IMR-90 (cell line): ENCODE data around the gene TIAM2. TPM values are rescaled to one million over a fixed set of nuclear protein-coding genes. Genes with fewer than 3 reads are reported as not detected.

Experiments used
- ATAC-seq: fragments of 200-7000 bp; cut with Tn5 transposase; 2 replicates; pipeline ENCODE4 v1.9.1; 2020; ENCODE audit warnings: low read depth, mild to moderate bottlenecking, moderate library complexity
- BruUV-seq: library from RNA; stranded (reverse); fragments of 400-500 nt; replicated peaks from 2 replicates; lab custom pipeline; 2021; lab: Mats Ljungman, UMichigan
- CTCF ChIA-PET: fragments of 300-600 bp; formaldehyde crosslinking; extraction: SDS; loops from one replicate; lab custom pipeline; 2021; ENCODE audit warnings: antibody characterized with exemption; lab: Yijun Ruan, JAX
- POLR2A ChIA-PET: fragments of 300-600 bp; sonication (Branson Sonifier 250); formaldehyde crosslinking; loops from one replicate; lab custom pipeline; 2022; ENCODE audit warnings: antibody characterized with exemption; ENCODE audit not compliant: unreplicated experiment; lab: Charles Lee
- DNase-seq: peaks from one replicate; pipeline ENCODE4 v3.0.0; 2013
- H2AFZ ChIP-seq: replicated peaks from 2 replicates; pipeline ENCODE3; 2013; ENCODE audit warnings: low read length, mild to moderate bottlenecking; ENCODE audit not compliant: poor library complexity
- H2AK5ac ChIP-seq: 2 replicates; pipeline ENCODE4 v1.6.1; 2013; ENCODE audit warnings: low read depth, low read length, inconsistent platforms
- H2AK9ac ChIP-seq: replicated peaks from 2 replicates; pipeline ENCODE3; 2013; ENCODE audit warnings: mild to moderate bottlenecking, low read depth, low read length, moderate library complexity; ENCODE audit not compliant: poor library complexity
- H2BK120ac ChIP-seq: 2 replicates; pipeline ENCODE4 v1.6.1; 2013; ENCODE audit warnings: low read depth, low read length, inconsistent platforms
- H2BK15ac ChIP-seq: 3 replicates; pipeline ENCODE4 v1.6.1; 2013; ENCODE audit warnings: low read depth, low read length, inconsistent platforms
- H2BK20ac ChIP-seq: 2 replicates; pipeline ENCODE4 v1.6.1; 2013; ENCODE audit warnings: low read depth, mild to moderate bottlenecking, inconsistent platforms, low read length, moderate library complexity
- H2BK5ac ChIP-seq: 2 replicates; pipeline ENCODE4 v1.6.1; 2013; ENCODE audit warnings: mild to moderate bottlenecking, low read depth, low read length, inconsistent platforms; ENCODE audit not compliant: poor library complexity, severe bottlenecking
- H3K14ac ChIP-seq: replicated peaks from 2 replicates; pipeline ENCODE4 v1.6.1; 2013; ENCODE audit warnings: low read depth, low read length, inconsistent platforms
- H3K18ac ChIP-seq: 2 replicates; pipeline ENCODE4 v1.6.1; 2013; ENCODE audit warnings: low read depth, low read length, control low read depth
- H3K23ac ChIP-seq: 2 replicates; pipeline ENCODE4 v1.6.1; 2013; ENCODE audit warnings: low read depth, low read length, inconsistent platforms
- H3K27ac ChIP-seq: 2 replicates; pipeline ENCODE4 v1.5.1; 2013; ENCODE audit warnings: mild to moderate bottlenecking, control low read depth, low read length; ENCODE audit not compliant: insufficient read depth
- H3K27me3 ChIP-seq: 2 replicates; pipeline ENCODE4 v1.6.1; 2013; ENCODE audit warnings: low read length; ENCODE audit not compliant: control insufficient read depth, insufficient read depth
- H3K36me3 ChIP-seq: 2 replicates; pipeline ENCODE4 v1.6.1; 2013; ENCODE audit warnings: low read length, mixed read lengths; ENCODE audit not compliant: control insufficient read depth, insufficient read depth
- H3K4ac ChIP-seq: 2 replicates; pipeline ENCODE4 v1.6.1; 2013; ENCODE audit warnings: low read depth, low read length, inconsistent platforms
- H3K4me1 ChIP-seq: 2 replicates; pipeline ENCODE4 v1.6.1; 2013; ENCODE audit warnings: low read length, mixed read lengths; ENCODE audit not compliant: control insufficient read depth, insufficient read depth
- H3K4me2 ChIP-seq: 2 replicates; pipeline ENCODE4 v1.6.1; 2013; ENCODE audit warnings: low read depth, mild to moderate bottlenecking, control low read depth, low read length, moderate library complexity
- H3K4me3 ChIP-seq: 2 replicates; pipeline ENCODE4 v1.5.1; 2013; ENCODE audit warnings: low read depth, mild to moderate bottlenecking, control low read depth, low read length, moderate library complexity; ENCODE audit not compliant: insufficient read depth
- H3K56ac ChIP-seq: 2 replicates; pipeline ENCODE4 v1.6.1; 2013; ENCODE audit warnings: low read length, inconsistent platforms; ENCODE audit not compliant: insufficient read depth; ENCODE audit errors: extremely low read depth
- H3K79me1 ChIP-seq, 2 experiments: 2 replicates each; pipeline ENCODE4 v1.6.1; 2013; ENCODE audit warnings: low read length in 2 of 2, inconsistent platforms in 1 of 2, low read depth in 1 of 2
- H3K9ac ChIP-seq: 2 replicates; pipeline ENCODE4 v1.6.1; 2013; ENCODE audit warnings: low read depth, low read length, control low read depth
- H3K9me1 ChIP-seq: 2 replicates; pipeline ENCODE4 v1.6.1; 2013; ENCODE audit warnings: low read length, inconsistent platforms; ENCODE audit not compliant: insufficient read depth
- H3K9me3 ChIP-seq: 2 replicates; pipeline ENCODE4 v1.6.1; 2013; ENCODE audit warnings: low read length; ENCODE audit not compliant: control insufficient read depth, insufficient read depth
- H4K20me1 ChIP-seq: 2 replicates; pipeline ENCODE4 v1.6.1; 2013; ENCODE audit warnings: low read length, inconsistent platforms; ENCODE audit not compliant: insufficient read depth
- H4K5ac ChIP-seq: 2 replicates; pipeline ENCODE4 v1.6.1; 2013; ENCODE audit warnings: mild to moderate bottlenecking, low read depth, low read length, control low read depth
- H4K8ac ChIP-seq, 2 experiments: 2 replicates each; pipeline ENCODE4 v1.6.1; 2013; ENCODE audit warnings: low read depth in 2 of 2, low read length in 2 of 2, control low read depth in 1 of 2, inconsistent platforms in 1 of 2
- H4K91ac ChIP-seq: 2 replicates; pipeline ENCODE4 v1.6.1; 2013; ENCODE audit warnings: low read depth, low read length, inconsistent platforms; ENCODE audit not compliant: insufficient read depth
- BHLHE40 ChIP-seq: fragments of 150-350 bp; IDR thresholded peaks from 2 replicates; pipeline ENCODE4 v1.6.1; 2016; ENCODE audit warnings: mild to moderate bottlenecking, low read depth, low read length
- CEBPB ChIP-seq: IDR thresholded peaks from 2 replicates; pipeline ENCODE4 v1.6.1; 2012; ENCODE audit warnings: low read depth, low read length, improper control_type of control experiment
- CHD1 ChIP-seq: IDR thresholded peaks from 2 replicates; pipeline ENCODE4 v1.6.1; 2012; ENCODE audit warnings: low read depth, low read length, improper control_type of control experiment
- FOS ChIP-seq: fragments of 150-350 bp; IDR thresholded peaks from 2 replicates; pipeline ENCODE4 v1.6.1; 2016; ENCODE audit warnings: low read depth, low read length
- MAFK ChIP-seq: IDR thresholded peaks from 2 replicates; pipeline ENCODE4 v1.6.1; 2012; ENCODE audit warnings: low read depth, low read length, improper control_type of control experiment
- MAZ ChIP-seq: IDR thresholded peaks from 2 replicates; pipeline ENCODE4 v1.6.1; 2012; ENCODE audit warnings: low read depth, mild to moderate bottlenecking, low read length, improper control_type of control experiment, moderate library complexity, borderline replicate concordance
- MXI1 ChIP-seq: IDR thresholded peaks from 2 replicates; pipeline ENCODE4 v1.6.1; 2012; ENCODE audit warnings: low read depth, mild to moderate bottlenecking, low read length, moderate library complexity, borderline replicate concordance
- NFE2L2 ChIP-seq: fragments of 150-350 bp; IDR thresholded peaks from 2 replicates; pipeline ENCODE4 v1.6.1; 2016; ENCODE audit warnings: low read depth, mild to moderate bottlenecking, low read length
- POLR2A ChIP-seq: IDR thresholded peaks from 2 replicates; pipeline ENCODE4 v1.6.1; 2012; ENCODE audit warnings: mild to moderate bottlenecking, low read depth, low read length
- RAD21 ChIP-seq: IDR thresholded peaks from 2 replicates; pipeline ENCODE4 v1.6.1; 2012; ENCODE audit warnings: low read length, improper control_type of control experiment
- RCOR1 ChIP-seq: IDR thresholded peaks from 2 replicates; pipeline ENCODE4 v1.6.1; 2012; ENCODE audit warnings: mild to moderate bottlenecking, low read length, improper control_type of control experiment; ENCODE audit not compliant: insufficient replicate concordance
- RFX5 ChIP-seq: IDR thresholded peaks from 2 replicates; pipeline ENCODE4 v1.8.0; 2012; ENCODE audit warnings: low read depth, mild to moderate bottlenecking, low read length, moderate library complexity
- SMC3 ChIP-seq: fragments of 150-350 bp; IDR thresholded peaks from 2 replicates; pipeline ENCODE4 v1.6.1; 2016; ENCODE audit warnings: low read depth, mild to moderate bottlenecking, antibody characterized with exemption, low read length, moderate library complexity
- WGBS, 2 experiments: methylation state at CpG; one replicate each; pipeline versions ENCODE4 v1.1.5 to v1.1.7; 2013; ENCODE audit warnings: missing lambda C conversion rate in 2 of 2; ENCODE audit not compliant: insufficient read length in 1 of 2; ENCODE audit errors: extremely low coverage in 2 of 2; 5-methylcytosine and 5-hydroxymethylcytosine counted together
- dilution Hi-C: fragments of 300-500 bp; cut with HindIII; formaldehyde crosslinking; loops from one replicate; pipeline ENCODE4 v1.14.3; 2018; ENCODE audit warnings: low sequenced_read_pairs; ENCODE audit not compliant: unreplicated experiment
- in situ Hi-C: fragments of 300-500 bp; cut with MboI; formaldehyde crosslinking; loops from 3 replicates; pipeline ENCODE4 v1.14.3; 2019; ENCODE audit warnings: low sequenced_read_pairs, inconsistent platforms, mixed read lengths
- intact Hi-C: fragments of 100-400 bp; cut with micrococcal nuclease; formaldehyde crosslinking; loops from 2 replicates; pipeline ENCODE4 v1.10.0; 2022
- polyA plus RNA-seq, 3 experiments: library from polyadenylated mRNA; depleted of rRNA; stranded (reverse); fragments of >200 nt; gene quantifications; 2 replicates each; pipeline ENCODE4 v1.2.3, GENCODE V29; 2012; ENCODE audit warnings: low replicate concordance in 1 of 3
- total RNA-seq: library from RNA; depleted of rRNA; stranded (reverse); fragments of >200 nt; gene quantifications from 2 replicates; pipeline ENCODE4 v1.2.3, GENCODE V29; 2012
- TF ChIP-seq, protein P1 (sequence below): fragments of 150-350 bp; IDR thresholded peaks from 2 replicates; pipeline ENCODE4 v1.6.1; 2016; ENCODE audit warnings: low read depth, mild to moderate bottlenecking, low read length, moderate library complexity, borderline replicate concordance
- TF ChIP-seq, protein P2 (sequence below): fragments of 150-350 bp; IDR thresholded peaks from 2 replicates; pipeline ENCODE4 v1.6.1; 2017; ENCODE audit warnings: mild to moderate bottlenecking, antibody characterized with exemption, low read length, low read depth
- TF ChIP-seq, protein P3 (sequence below): conservative IDR thresholded peaks from 2 replicates; pipeline ENCODE4 v1.5.1; 2012; ENCODE audit warnings: mild to moderate bottlenecking, low read depth, low read length, improper control_type of control experiment

TIAM2 gene
- total and polyA plus RNA-seq, 2 of the 4 experiments (the other 2 are of a cell fraction), result 3.1 to 4.7 TPM

DNA sequence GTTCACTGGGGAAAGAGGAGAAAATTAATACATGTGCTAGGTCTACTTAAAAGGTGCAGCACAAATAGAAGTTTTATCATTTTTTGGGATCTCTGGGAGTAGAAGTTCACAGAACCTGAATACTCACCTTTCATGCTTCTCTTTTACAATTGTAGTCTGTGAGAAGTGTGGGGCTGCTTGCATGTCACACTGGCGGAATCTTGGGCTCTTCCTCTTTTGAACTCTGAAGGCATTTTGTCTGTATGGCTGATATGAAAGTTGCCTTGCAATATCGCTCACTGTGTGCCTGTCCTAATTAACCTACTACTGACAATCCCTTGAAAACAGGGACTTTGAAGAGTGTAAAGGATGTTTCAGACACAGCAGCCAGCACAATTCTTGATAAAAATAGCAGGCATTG lies 202.8 kb downstream of the TIAM2 start:
- no peak overlapping the region for H2BK120ac ChIP-seq
- H4K5ac ChIP-seq, result no peak overlapping the region
- no peaks in the 10 kb centered on the region for H3K9me3 ChIP-seq
- BruUV-seq, result no TSS peak
- no peak overlapping the region for H3K56ac ChIP-seq
- CTCF ChIA-PET, result no interaction called here
- no CpG with 5 or more reads among the region's 2 CpGs for WGBS, 2 experiments
- H2AFZ ChIP-seq, result no peak overlapping the region
- H3K18ac ChIP-seq, result no peak overlapping the region
- intact Hi-C loops, result no loop called here
- H3K27ac ChIP-seq, result no peak overlapping the region
- no peak overlapping the region for H3K14ac ChIP-seq
- in situ Hi-C loops, result no loop called here
- dilution Hi-C loops, result no loop called here
- no peak overlapping the region for H4K91ac ChIP-seq
- TF ChIP-seq, protein P1, sequence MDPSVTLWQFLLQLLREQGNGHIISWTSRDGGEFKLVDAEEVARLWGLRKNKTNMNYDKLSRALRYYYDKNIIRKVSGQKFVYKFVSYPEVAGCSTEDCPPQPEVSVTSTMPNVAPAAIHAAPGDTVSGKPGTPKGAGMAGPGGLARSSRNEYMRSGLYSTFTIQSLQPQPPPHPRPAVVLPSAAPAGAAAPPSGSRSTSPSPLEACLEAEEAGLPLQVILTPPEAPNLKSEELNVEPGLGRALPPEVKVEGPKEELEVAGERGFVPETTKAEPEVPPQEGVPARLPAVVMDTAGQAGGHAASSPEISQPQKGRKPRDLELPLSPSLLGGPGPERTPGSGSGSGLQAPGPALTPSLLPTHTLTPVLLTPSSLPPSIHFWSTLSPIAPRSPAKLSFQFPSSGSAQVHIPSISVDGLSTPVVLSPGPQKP, result no peak
- TF ChIP-seq BHLHE40 (no peak), CEBPB (no peak), NFE2L2 (no peak), MXI1 (no peak), SMC3 (no peak), POLR2A (no peak), RCOR1 (no peak), RFX5 (no peak), FOS (no peak), CHD1 (no peak), MAZ (no peak), MAFK (no peak), RAD21 (no peak)
- TF ChIP-seq, protein P2, sequence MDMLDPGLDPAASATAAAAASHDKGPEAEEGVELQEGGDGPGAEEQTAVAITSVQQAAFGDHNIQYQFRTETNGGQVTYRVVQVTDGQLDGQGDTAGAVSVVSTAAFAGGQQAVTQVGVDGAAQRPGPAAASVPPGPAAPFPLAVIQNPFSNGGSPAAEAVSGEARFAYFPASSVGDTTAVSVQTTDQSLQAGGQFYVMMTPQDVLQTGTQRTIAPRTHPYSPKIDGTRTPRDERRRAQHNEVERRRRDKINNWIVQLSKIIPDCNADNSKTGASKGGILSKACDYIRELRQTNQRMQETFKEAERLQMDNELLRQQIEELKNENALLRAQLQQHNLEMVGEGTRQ, result no peak
- TF ChIP-seq, protein P3, sequence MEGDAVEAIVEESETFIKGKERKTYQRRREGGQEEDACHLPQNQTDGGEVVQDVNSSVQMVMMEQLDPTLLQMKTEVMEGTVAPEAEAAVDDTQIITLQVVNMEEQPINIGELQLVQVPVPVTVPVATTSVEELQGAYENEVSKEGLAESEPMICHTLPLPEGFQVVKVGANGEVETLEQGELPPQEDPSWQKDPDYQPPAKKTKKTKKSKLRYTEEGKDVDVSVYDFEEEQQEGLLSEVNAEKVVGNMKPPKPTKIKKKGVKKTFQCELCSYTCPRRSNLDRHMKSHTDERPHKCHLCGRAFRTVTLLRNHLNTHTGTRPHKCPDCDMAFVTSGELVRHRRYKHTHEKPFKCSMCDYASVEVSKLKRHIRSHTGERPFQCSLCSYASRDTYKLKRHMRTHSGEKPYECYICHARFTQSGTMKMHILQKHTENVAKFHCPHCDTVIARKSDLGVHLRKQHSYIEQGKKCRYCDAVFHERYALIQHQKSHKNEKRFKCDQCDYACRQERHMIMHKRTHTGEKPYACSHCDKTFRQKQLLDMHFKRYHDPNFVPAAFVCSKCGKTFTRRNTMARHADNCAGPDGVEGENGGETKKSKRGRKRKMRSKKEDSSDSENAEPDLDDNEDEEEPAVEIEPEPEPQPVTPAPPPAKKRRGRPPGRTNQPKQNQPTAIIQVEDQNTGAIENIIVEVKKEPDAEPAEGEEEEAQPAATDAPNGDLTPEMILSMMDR, result no peak
- POLR2A ChIA-PET, result no interaction called here
- H2BK20ac ChIP-seq, result 0 out of 2 replicates have a peak overlapping the region, but pooled peaks have one; percentile 34
- H3K36me3 ChIP-seq, result no peaks in the 10 kb centered on the region
- H3K4me3 ChIP-seq, result no peak overlapping the region
- H4K20me1 ChIP-seq, result no peaks in the 10 kb centered on the region
- no peak overlapping the region for H3K4me2 ChIP-seq
- H3K9me1 ChIP-seq, result peaks cover 4% of the 10 kb centered on the region
- H2BK5ac ChIP-seq, result no peak overlapping the region
- H3K4ac ChIP-seq, result no peak overlapping the region
- no peak overlapping the region for H4K8ac ChIP-seq
- H2BK15ac ChIP-seq, result no peak overlapping the region
- H2AK9ac ChIP-seq, result no peak overlapping the region
- peaks cover 0 to 3% of the 10 kb centered on the region in 2 experiments; a peak in 1 of 4 replicates for H3K79me1 ChIP-seq
- ATAC-seq (no peak), DNase-seq (no peak)
- H3K9ac ChIP-seq, result no peak overlapping the region
- no peak overlapping the region for H2AK5ac ChIP-seq
- H3K27me3 ChIP-seq, result no peaks in the 10 kb centered on the region
- H3K23ac ChIP-seq, result no peak overlapping the region
- peaks cover 4% of the 10 kb centered on the region for H3K4me1 ChIP-seq
